Mesendoderm (in vitro differentiated cells): Measurements from ENCODE around the gene ATP6V0D1. TPM values are rescaled to one million over a fixed set of nuclear protein-coding genes. Genes with fewer than 3 reads are reported as not detected.

Source experiments
- DNase-seq: peaks from one replicate; pipeline ENCODE4 v3.0.0; 2013
- H2AK5ac ChIP-seq: 2 replicates; pipeline ENCODE4 v1.6.1; 2013; ENCODE audit warnings: low read length, inconsistent platforms
- H2BK120ac ChIP-seq: 2 replicates; pipeline ENCODE4 v1.6.1; 2013; ENCODE audit warnings: low read depth, mild to moderate bottlenecking, low read length, moderate library complexity, mixed read lengths
- H2BK15ac ChIP-seq: replicated peaks from 2 replicates; pipeline ENCODE4 v1.6.1; 2013; ENCODE audit warnings: low read depth, mild to moderate bottlenecking, moderate library complexity
- H2BK5ac ChIP-seq: 2 replicates; pipeline ENCODE4 v1.6.1; 2013; ENCODE audit warnings: low read length, inconsistent platforms
- H3K18ac ChIP-seq: 2 replicates; pipeline ENCODE4 v1.6.1; 2013; ENCODE audit warnings: mild to moderate bottlenecking, low read length, mixed read lengths
- H3K23ac ChIP-seq: one replicate; pipeline ENCODE4 v1.6.1; 2013; ENCODE audit warnings: low read length
- H3K27ac ChIP-seq: 2 replicates; pipeline ENCODE4 v1.5.1; 2013; ENCODE audit warnings: low read depth, mild to moderate bottlenecking, inconsistent platforms, low read length, moderate library complexity
- H3K27me3 ChIP-seq: 2 replicates; pipeline ENCODE4 v1.6.1; 2013; ENCODE audit warnings: low read length, control low read depth, mild to moderate bottlenecking, inconsistent platforms; ENCODE audit not compliant: insufficient read depth, poor library complexity
- H3K36me3 ChIP-seq: 2 replicates; pipeline ENCODE4 v1.6.1; 2013; ENCODE audit warnings: low read length, inconsistent platforms; ENCODE audit not compliant: control insufficient read depth, insufficient read depth
- H3K4ac ChIP-seq: one replicate; pipeline ENCODE4 v1.6.1; 2013; ENCODE audit warnings: low read depth, mild to moderate bottlenecking, low read length, moderate library complexity
- H3K4me1 ChIP-seq: 2 replicates; pipeline ENCODE4 v1.6.1; 2013; ENCODE audit warnings: low read depth, low read length, inconsistent platforms; ENCODE audit not compliant: control insufficient read depth
- H3K4me2 ChIP-seq: 2 replicates; pipeline ENCODE4 v1.6.1; 2013; ENCODE audit warnings: low read length
- H3K4me3 ChIP-seq: 2 replicates; pipeline ENCODE4 v1.5.1; 2013; ENCODE audit warnings: mild to moderate bottlenecking, low read length
- H3K56ac ChIP-seq: one replicate; pipeline ENCODE4 v1.6.1; 2013; ENCODE audit warnings: low read length
- H3K79me1 ChIP-seq: 2 replicates; pipeline ENCODE4 v1.6.1; 2013; ENCODE audit warnings: low read length, inconsistent platforms
- H3K79me2 ChIP-seq: 2 replicates; pipeline ENCODE4 v1.6.1; 2013; ENCODE audit warnings: mild to moderate bottlenecking, low read length; ENCODE audit not compliant: control insufficient read depth, insufficient read depth
- H3K9ac ChIP-seq: 2 replicates; pipeline ENCODE4 v1.6.1; 2013; ENCODE audit warnings: low read length, inconsistent platforms
- H4K5ac ChIP-seq: one replicate; pipeline ENCODE4 v1.6.1; 2013; ENCODE audit warnings: low read length
- H4K8ac ChIP-seq: one replicate; pipeline ENCODE4 v1.6.1; 2013; ENCODE audit warnings: low read depth, mild to moderate bottlenecking, control low read depth, low read length, moderate library complexity
- WGBS: extraction: QIAGEN DNeasy Blood & Tissue Kit; methylation state at CpG from one replicate; pipeline ENCODE4 v1.1.7; 2013; ENCODE audit warnings: low lambda C conversion rate, missing lambda C conversion rate; ENCODE audit not compliant: insufficient coverage; ENCODE audit errors: extremely low coverage; 5-methylcytosine and 5-hydroxymethylcytosine counted together
- small RNA-seq: library from polyadenylated mRNA; stranded (forward); fragments of <200 nt; extraction: miRNeasy Mini kit (QIAGEN cat#:217004); gene quantifications from one replicate; pipeline ENCODE3, GENCODE V24; 2013; ENCODE audit not compliant: insufficient read depth

ATP6V0D1 gene

GRCh38 chr16:67390816-67391423 is 90.0 kb downstream of the ATP6V0D1 start:
- no peak for DNase-seq
- Histone ChIP-seq H3K27ac (no peak overlapping the region), H3K27me3 (peaks cover 20% of the 10 kb centered on the region), H3K4me1 (no peaks in the 10 kb centered on the region), H4K8ac (no peak overlapping the region), H3K23ac (no peak overlapping the region), H3K4me2 (no peak overlapping the region), H2BK15ac (no peak overlapping the region), H4K5ac (no peak overlapping the region), H2AK5ac (no peak overlapping the region), H3K9ac (no peak overlapping the region), H3K36me3 (no peaks in the 10 kb centered on the region), H3K79me1 (no peaks in the 10 kb centered on the region), H2BK120ac (no peak overlapping the region), H3K4me3 (no peak overlapping the region), H3K18ac (no peak overlapping the region), H3K79me2 (no peaks in the 10 kb centered on the region), H3K56ac (no peak overlapping the region), H2BK5ac (no peak overlapping the region), H3K4ac (no peak overlapping the region)
- no CpG with 5 or more reads among the region's 11 CpGs for WGBS

GRCh38 chr16:67389911-67390815 is 90.8 kb downstream of the ATP6V0D1 start:
- Histone ChIP-seq H3K27me3 (peaks cover 17% of the 10 kb centered on the region), H3K23ac (no peak overlapping the region), H2BK5ac (no peak overlapping the region), H2BK15ac (no peak overlapping the region), H3K4me2 (no peak overlapping the region), H3K56ac (no peak overlapping the region), H2AK5ac (no peak overlapping the region), H4K5ac (no peak overlapping the region), H3K9ac (no peak overlapping the region), H3K27ac (no peak overlapping the region), H3K18ac (no peak overlapping the region), H3K79me1 (no peaks in the 10 kb centered on the region), H3K4ac (no peak overlapping the region), H3K36me3 (no peaks in the 10 kb centered on the region), H3K79me2 (no peaks in the 10 kb centered on the region), H3K4me3 (no peak overlapping the region), H2BK120ac (no peak overlapping the region), H3K4me1 (no peaks in the 10 kb centered on the region), H4K8ac (no peak overlapping the region)
- WGBS, result no CpG with 5 or more reads among the region's 27 CpGs
- no peak for DNase-seq

GRCh38 chr16:67388591-67388990 is 92.4 kb downstream of the ATP6V0D1 start:
- Histone ChIP-seq H3K4me3 (no peak overlapping the region), H2BK120ac (no peak overlapping the region), H4K5ac (no peak overlapping the region), H4K8ac (no peak overlapping the region), H3K36me3 (no peaks in the 10 kb centered on the region), H3K9ac (no peak overlapping the region), H3K23ac (no peak overlapping the region), H3K27ac (no peak overlapping the region), H3K4me2 (no peak overlapping the region), H3K18ac (no peak overlapping the region), H2BK15ac (no peak overlapping the region), H3K56ac (no peak overlapping the region), H2AK5ac (no peak overlapping the region), H3K27me3 (peaks cover under 1% of the 10 kb centered on the region), H3K4ac (no peak overlapping the region), H3K79me1 (no peaks in the 10 kb centered on the region), H3K4me1 (no peaks in the 10 kb centered on the region), H2BK5ac (no peak overlapping the region), H3K79me2 (no peaks in the 10 kb centered on the region)
- WGBS, result no CpG with 5 or more reads among the region's 2 CpGs
- no peak for DNase-seq

- no peak overlapping the region for H3K4ac ChIP-seq
- H3K36me3 ChIP-seq, result no peaks in the 10 kb centered on the region
- no peak for DNase-seq
- H2BK5ac ChIP-seq, result no peak overlapping the region
- no peak overlapping the region for H4K8ac ChIP-seq
- H3K4me1 ChIP-seq, result no peaks in the 10 kb centered on the region
- no peak overlapping the region for H3K4me3 ChIP-seq
- H3K27ac ChIP-seq, result no peak overlapping the region
- H3K23ac ChIP-seq, result no peak overlapping the region
- no peak overlapping the region for H3K56ac ChIP-seq
- H3K9ac ChIP-seq, result no peak overlapping the region
- H4K5ac ChIP-seq, result no peak overlapping the region
- no peak overlapping the region for H2AK5ac ChIP-seq
- H3K79me1 ChIP-seq, result no peaks in the 10 kb centered on the region
- H3K79me2 ChIP-seq, result no peaks in the 10 kb centered on the region
- no peaks in the 10 kb centered on the region for H3K27me3 ChIP-seq
- no peak overlapping the region for H3K4me2 ChIP-seq
- H2BK120ac ChIP-seq, result no peak overlapping the region
- WGBS, result no CpG with 5 or more reads among the region's 8 CpGs
- no peak overlapping the region for H3K18ac ChIP-seq
- no peak overlapping the region for H2BK15ac ChIP-seq
Observed at GRCh38 chr16:67388191-67388590, 92.8 kb downstream of the ATP6V0D1 start.

Small RNAs within 50 kb of the gene (small RNA-seq; reads per million reads assigned to genes)
- not detected for gene RNU1-123P
